ENCODE measurements around the gene FBXO10.

Gene FBXO10

DNA sequence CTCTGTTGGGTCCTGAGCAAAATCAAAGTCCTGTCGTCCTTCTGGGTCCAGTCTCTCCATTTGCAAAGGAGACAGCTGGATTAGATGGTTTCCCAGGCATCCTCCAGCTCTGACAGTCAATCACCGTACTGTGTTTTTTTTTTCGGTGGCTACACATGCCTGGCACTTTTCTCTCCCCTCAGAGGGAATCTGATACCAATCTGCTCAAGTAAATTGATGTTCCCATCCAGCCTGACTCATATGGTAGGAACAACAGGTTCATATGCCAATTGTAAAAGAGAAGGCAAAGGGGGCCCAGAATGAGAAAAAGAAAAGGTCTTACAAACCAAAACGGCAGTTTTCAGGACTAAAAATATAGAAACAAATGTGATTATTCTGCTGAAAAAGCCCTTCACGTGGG lies 1.2 kb downstream of the FBXO10 start:
- Histone ChIP-seq H3K27ac (ENCODE audit: insufficient read depth in 1 of 2, low read depth in 1 of 2, low read length in 2 of 2, poor library complexity in 1 of 2, severe bottlenecking in 2 of 2) (no peak overlapping the region), H3K4me3 (ENCODE audit: control insufficient read depth in 1 of 7, extremely low read depth in 1 of 7, insufficient read depth in 4 of 7, low read depth in 2 of 7, low read length in 6 of 7) (no peak overlapping the region), H3K9me3 (ENCODE audit: control extremely low read depth in 1 of 5, control insufficient read depth in 4 of 5, insufficient read depth in 2 of 5, low read depth in 1 of 5, low read length in 4 of 5) (no peaks in the 10 kb centered on the region), H3K27me3 (replicated peaks in 2 of 5; ENCODE audit: control insufficient read depth in 4 of 5, insufficient read depth in 5 of 5, low read length in 4 of 5) (peaks cover 0 to 9% (median 0%) of the 10 kb centered on the region in 5 experiments), H3K4me1 (ENCODE audit: control extremely low read depth in 1 of 4, control insufficient read depth in 4 of 4, insufficient read depth in 4 of 4, low read length in 3 of 4) (peaks cover 5 to 18% (median 11%) of the 10 kb centered on the region in 4 experiments), H3K36me3 (ENCODE audit: control insufficient read depth in 4 of 4, insufficient read depth in 4 of 4, low read length in 3 of 4) (peaks cover 0 to 7% (median 0%) of the 10 kb centered on the region in 4 experiments)
- ChIA-PET CTCF (interaction anchor here (2.0 to 11.5 kb wide), 2 partner anchors 9 to 19 kb away, joined by 5 to 85 read pairs; partner anchors contain the start of gene TOMM5), POLR2A (interaction anchor here (0.6 kb wide), 1 partner anchor 31 kb away, joined by 3 read pairs; no protein-coding TSS in a partner anchor)
- no peak for DNase-seq
- 88% methylated on average over 3 of the region's 5 CpGs for WGBS (ENCODE audit: insufficient coverage)

- H3K9me3 ChIP-seq (ENCODE audit: control extremely low read depth in 1 of 5, control insufficient read depth in 4 of 5, insufficient read depth in 2 of 5, low read depth in 1 of 5, low read length in 4 of 5) = no peaks in the 10 kb centered on the region
- H3K27me3 ChIP-seq (replicated peaks in 2 of 5; ENCODE audit: control insufficient read depth in 4 of 5, insufficient read depth in 5 of 5, low read length in 4 of 5) = peaks cover 0 to 9% (median 0%) of the 10 kb centered on the region in 5 experiments
- no peak for DNase-seq
- peaks cover 5 to 18% (median 11%) of the 10 kb centered on the region in 4 experiments for H3K4me1 ChIP-seq (ENCODE audit: control extremely low read depth in 1 of 4, control insufficient read depth in 4 of 4, insufficient read depth in 4 of 4, low read length in 3 of 4)
- ChIA-PET POLR2A (no interaction called here), CTCF (interaction anchor here (2.0 to 11.5 kb wide), 2 partner anchors 10 to 19 kb away, joined by 5 to 85 read pairs; partner anchors contain the start of gene TOMM5)
- 94% methylated on average over 3 of the region's 5 CpGs for WGBS (ENCODE audit: insufficient coverage)
- H3K36me3 ChIP-seq (ENCODE audit: control insufficient read depth in 4 of 4, insufficient read depth in 4 of 4, low read length in 3 of 4) = peaks cover 0 to 3% (median 0%) of the 10 kb centered on the region in 4 experiments
- H3K4me3 ChIP-seq (ENCODE audit: control insufficient read depth in 1 of 7, extremely low read depth in 1 of 7, insufficient read depth in 4 of 7, low read depth in 2 of 7, low read length in 6 of 7) = no peak overlapping the region
- H3K27ac ChIP-seq (ENCODE audit: insufficient read depth in 1 of 2, low read depth in 1 of 2, low read length in 2 of 2, poor library complexity in 1 of 2, severe bottlenecking in 2 of 2) = no peak overlapping the region
Observed at GRCh38 chr9:37574241-37574721, 1.9 kb downstream of the FBXO10 start.

GRCh38 chr9:37571282-37571681 lies 4.9 kb downstream of the FBXO10 start:
- no peaks in the 10 kb centered on the region for H3K9me3 ChIP-seq (ENCODE audit: control extremely low read depth in 1 of 5, control insufficient read depth in 4 of 5, insufficient read depth in 2 of 5, low read depth in 1 of 5, low read length in 4 of 5)
- no peak overlapping the region for H3K27ac ChIP-seq (ENCODE audit: insufficient read depth in 1 of 2, low read depth in 1 of 2, low read length in 2 of 2, poor library complexity in 1 of 2, severe bottlenecking in 2 of 2)
- no peaks in the 10 kb centered on the region for H3K36me3 ChIP-seq (ENCODE audit: control insufficient read depth in 4 of 4, insufficient read depth in 4 of 4, low read length in 3 of 4)
- DNase-seq = no peak
- WGBS (ENCODE audit: insufficient coverage) = no CpG with 5 or more reads among the region's 1 CpG
- peaks cover 0 to 9% (median 0%) of the 10 kb centered on the region in 5 experiments for H3K27me3 ChIP-seq (replicated peaks in 2 of 5; ENCODE audit: control insufficient read depth in 4 of 5, insufficient read depth in 5 of 5, low read length in 4 of 5)
- ChIA-PET POLR2A (no interaction called here), CTCF (no interaction called here)
- H3K4me3 ChIP-seq (ENCODE audit: control insufficient read depth in 1 of 7, extremely low read depth in 1 of 7, insufficient read depth in 4 of 7, low read depth in 2 of 7, low read length in 6 of 7) = no peak overlapping the region
- peaks cover 0 to 9% (median 5%) of the 10 kb centered on the region in 4 experiments for H3K4me1 ChIP-seq (ENCODE audit: control extremely low read depth in 1 of 4, control insufficient read depth in 4 of 4, insufficient read depth in 4 of 4, low read length in 3 of 4)

GRCh38 chr9:37566716-37567115 lies 9.5 kb downstream of the FBXO10 start:
- Histone ChIP-seq H3K4me1 (ENCODE audit: control extremely low read depth in 1 of 4, control insufficient read depth in 4 of 4, insufficient read depth in 4 of 4, low read length in 3 of 4) (no peaks in the 10 kb centered on the region), H3K27me3 (replicated peaks in 2 of 5; ENCODE audit: control insufficient read depth in 4 of 5, insufficient read depth in 5 of 5, low read length in 4 of 5) (no peaks in the 10 kb centered on the region), H3K9me3 (ENCODE audit: control extremely low read depth in 1 of 5, control insufficient read depth in 4 of 5, insufficient read depth in 2 of 5, low read depth in 1 of 5, low read length in 4 of 5) (peaks cover 0 to 11% (median 8%) of the 10 kb centered on the region in 5 experiments), H3K36me3 (ENCODE audit: control insufficient read depth in 4 of 4, insufficient read depth in 4 of 4, low read length in 3 of 4) (peaks cover 0 to 3% (median 0%) of the 10 kb centered on the region in 4 experiments), H3K27ac (ENCODE audit: insufficient read depth in 1 of 2, low read depth in 1 of 2, low read length in 2 of 2, poor library complexity in 1 of 2, severe bottlenecking in 2 of 2) (no peak overlapping the region), H3K4me3 (ENCODE audit: control insufficient read depth in 1 of 7, extremely low read depth in 1 of 7, insufficient read depth in 4 of 7, low read depth in 2 of 7, low read length in 6 of 7) (no peak overlapping the region)
- no peak for DNase-seq
- 75% methylated on average over 2 of the region's 3 CpGs for WGBS (ENCODE audit: insufficient coverage)
- ChIA-PET POLR2A (no interaction called here), CTCF (interaction anchor here (1.8 kb wide), 1 partner anchor 15 kb away, joined by 5 read pairs; no protein-coding TSS in a partner anchor)

- POLR2A ChIA-PET = no interaction called here
- no peak for DNase-seq
- H3K4me1 ChIP-seq (ENCODE audit: control extremely low read depth in 1 of 4, control insufficient read depth in 4 of 4, insufficient read depth in 4 of 4, low read length in 3 of 4) = no peaks in the 10 kb centered on the region
- H3K4me3 ChIP-seq (ENCODE audit: control insufficient read depth in 1 of 7, extremely low read depth in 1 of 7, insufficient read depth in 4 of 7, low read depth in 2 of 7, low read length in 6 of 7) = no peak overlapping the region
- 78% methylated on average over 4 of the region's 7 CpGs for WGBS (ENCODE audit: insufficient coverage)
- peaks cover 0 to 11% (median 8%) of the 10 kb centered on the region in 5 experiments for H3K9me3 ChIP-seq (ENCODE audit: control extremely low read depth in 1 of 5, control insufficient read depth in 4 of 5, insufficient read depth in 2 of 5, low read depth in 1 of 5, low read length in 4 of 5)
- CTCF ChIA-PET = interaction anchor here (1.8 kb wide), 1 partner anchor 16 kb away, joined by 5 read pairs; no protein-coding TSS in a partner anchor
- H3K36me3 ChIP-seq (ENCODE audit: control insufficient read depth in 4 of 4, insufficient read depth in 4 of 4, low read length in 3 of 4) = peaks cover 0 to 3% (median 0%) of the 10 kb centered on the region in 4 experiments
- H3K27me3 ChIP-seq (replicated peaks in 2 of 5; ENCODE audit: control insufficient read depth in 4 of 5, insufficient read depth in 5 of 5, low read length in 4 of 5) = no peaks in the 10 kb centered on the region
- H3K27ac ChIP-seq (ENCODE audit: insufficient read depth in 1 of 2, low read depth in 1 of 2, low read length in 2 of 2, poor library complexity in 1 of 2, severe bottlenecking in 2 of 2) = no peak overlapping the region
Observed at GRCh38 chr9:37565661-37566618, 10.2 kb downstream of the FBXO10 start.

- Histone ChIP-seq H3K4me3 (ENCODE audit: control insufficient read depth in 1 of 7, extremely low read depth in 1 of 7, insufficient read depth in 4 of 7, low read depth in 2 of 7, low read length in 6 of 7) (no peak overlapping the region), H3K36me3 (ENCODE audit: control insufficient read depth in 4 of 4, insufficient read depth in 4 of 4, low read length in 3 of 4) (peaks cover 0 to 3% (median 0%) of the 10 kb centered on the region in 4 experiments), H3K27me3 (replicated peaks in 2 of 5; ENCODE audit: control insufficient read depth in 4 of 5, insufficient read depth in 5 of 5, low read length in 4 of 5) (no peaks in the 10 kb centered on the region), H3K4me1 (ENCODE audit: control extremely low read depth in 1 of 4, control insufficient read depth in 4 of 4, insufficient read depth in 4 of 4, low read length in 3 of 4) (no peaks in the 10 kb centered on the region), H3K9me3 (ENCODE audit: control extremely low read depth in 1 of 5, control insufficient read depth in 4 of 5, insufficient read depth in 2 of 5, low read depth in 1 of 5, low read length in 4 of 5) (peaks cover 0 to 11% (median 8%) of the 10 kb centered on the region in 5 experiments), H3K27ac (ENCODE audit: insufficient read depth in 1 of 2, low read depth in 1 of 2, low read length in 2 of 2, poor library complexity in 1 of 2, severe bottlenecking in 2 of 2) (no peak overlapping the region)
- ChIA-PET CTCF (no interaction called here), POLR2A (no interaction called here)
- DNase-seq = no peak
- WGBS (ENCODE audit: insufficient coverage) = 96% methylated on average over 3 of the region's 4 CpGs
Observed at GRCh38 chr9:37564916-37565315, 11.3 kb downstream of the FBXO10 start.

Data from common myeloid progenitor, CD34-positive (primary cell).